ENCODE results near the gene SPIN1.

GRCh38 chr9:88503081-88503844 is 115.0 kb downstream of the SPIN1 start:
- TF ChIP-seq ZNF121 (CRISPR knock-in tag; IDR thresholded peaks at IDR 0.05) (no peak), IRF2 (CRISPR knock-in tag; IDR thresholded peaks at IDR 0.05; ENCODE audit: borderline replicate concordance, low read depth) (no peak), CTCF (IDR thresholded peaks at IDR 0.05) (no peak), ATF2 (CRISPR knock-in tag; IDR thresholded peaks at IDR 0.05; ENCODE audit: borderline replicate concordance, low read depth) (no peak), ELF4 (CRISPR knock-in tag; IDR thresholded peaks at IDR 0.05; ENCODE audit: low read depth) (no peak), TCF7 (CRISPR knock-in tag; IDR thresholded peaks at IDR 0.05; ENCODE audit: low read depth) (no peak), ARID4B (CRISPR knock-in tag; IDR thresholded peaks at IDR 0.05; ENCODE audit: borderline replicate concordance) (no peak), ATF3 (CRISPR knock-in tag; conservative IDR thresholded peaks at IDR 0.05) (no peak), TP53 (CRISPR knock-in tag; IDR thresholded peaks at IDR 0.05) (no peak)

Measured in WTC11 (cell line).